Muscle of back (tissue), 11 donors: Measurements from ENCODE around the gene RPS2. TPM values are rescaled to one million over a fixed set of nuclear protein-coding genes. Genes with fewer than 3 reads are reported as not detected.

Experiments
- DNase-seq, 3 donors: peaks; one replicate each; pipeline versions ENCODE4 v3.0.0 to v3.0.0-alpha.2; 2013
- polyA plus RNA-seq, 10 donors: library from polyadenylated mRNA; unstranded; fragments of 120-200 nt; gene quantifications; one replicate each; pipeline ENCODE4 v1.2.1, GENCODE V29; 2013; ENCODE audit not compliant: insufficient read length in 10 of 10

RPS2 gene
- polyA plus RNA-seq, 10 donors: 2,391 to 3,374 (median 3,214) TPM

- peak in 1 of 3 donors; percentile 53 for DNase-seq
Measured at GRCh38 chr16:1984347-1985225, 20.0 kb upstream of the RPS2 start.

DNA sequence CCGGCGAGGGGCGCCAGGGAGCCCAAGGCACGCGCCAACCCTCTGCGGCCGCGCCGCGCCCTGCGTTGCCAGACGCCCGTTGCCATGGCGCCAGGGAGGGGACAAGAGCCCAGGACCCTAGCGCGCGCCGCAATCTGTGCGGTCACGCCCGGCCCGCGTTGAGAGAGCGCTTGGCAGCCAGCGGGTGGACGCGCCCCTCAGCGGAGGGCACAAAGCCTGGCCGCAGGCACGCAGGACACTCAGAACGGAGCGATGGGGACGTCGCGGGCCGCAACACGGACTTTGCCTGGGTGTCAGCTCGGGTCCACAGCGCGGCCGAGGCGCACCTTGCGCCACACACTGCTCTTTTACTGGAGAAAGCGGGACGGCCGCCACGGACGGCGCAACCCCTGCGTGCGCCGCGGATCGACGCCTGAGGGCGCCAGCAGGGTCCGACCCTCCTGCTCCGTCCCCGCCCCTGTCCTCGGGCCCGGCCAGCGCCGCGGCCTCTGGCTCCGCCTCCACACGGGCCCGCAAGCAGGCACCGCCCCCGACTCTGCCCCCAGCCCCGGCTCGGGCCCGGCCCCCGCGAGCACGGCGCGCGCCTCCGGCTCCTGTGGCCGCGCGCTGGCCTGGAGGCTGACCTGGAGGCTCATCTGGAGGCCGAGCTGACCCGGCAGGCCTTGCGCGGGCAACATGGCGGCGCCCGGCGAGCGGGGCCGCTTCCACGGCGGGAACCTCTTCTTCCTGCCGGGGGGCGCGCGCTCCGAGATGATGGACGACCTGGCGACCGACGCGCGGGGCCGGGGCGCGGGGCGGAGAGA lies 19.1 kb upstream of the RPS2 start, which contains the start of gene GFER:
Gene GFER, plus strand, starts transcription at position 650 of the 803 bp plus-strand sequence. Its CDS starts 26 bp downstream, at position 676.
- DNase-seq: peak; percentile 89 to 96 (median 95)

DNA sequence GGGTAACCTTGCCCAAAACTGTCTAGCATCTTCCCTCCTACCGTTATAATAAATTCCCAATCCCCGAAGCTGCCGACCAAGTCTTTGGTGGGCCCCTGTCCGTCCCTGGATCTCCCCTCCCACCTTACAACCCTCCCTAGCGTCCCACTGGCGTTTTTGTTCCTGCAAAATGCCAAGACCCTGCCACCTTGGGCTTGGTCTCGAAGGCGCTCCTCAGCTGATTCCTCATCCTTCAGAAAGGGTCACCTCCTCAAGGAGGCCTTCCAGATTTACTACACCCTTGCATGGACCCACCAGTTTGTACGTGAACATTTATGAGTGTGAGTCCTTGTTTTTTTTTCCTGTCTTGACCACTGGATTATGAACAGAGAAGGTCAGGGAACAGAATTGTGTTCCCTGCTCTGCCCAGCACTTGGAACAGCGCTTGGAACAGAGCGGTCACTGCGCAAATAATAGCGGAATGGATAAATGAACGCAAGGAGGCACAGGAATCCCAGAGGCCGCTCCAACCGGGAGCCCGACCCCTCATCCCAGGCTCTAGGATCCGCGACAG lies 18.4 kb upstream of the RPS2 start:
- no peak for DNase-seq

GRCh38 chr16:1982013-1982433 lies 17.4 kb upstream of the RPS2 start:
- DNase-seq: no peak

GRCh38 chr16:1981398-1981836 lies 16.8 kb upstream of the RPS2 start, which contains the start of gene NOXO1:
Gene NOXO1, minus strand, starts transcription at chr16:1981469. Its CDS starts 290 bp downstream, at chr16:1981179.
- DNase-seq: no peak

DNA sequence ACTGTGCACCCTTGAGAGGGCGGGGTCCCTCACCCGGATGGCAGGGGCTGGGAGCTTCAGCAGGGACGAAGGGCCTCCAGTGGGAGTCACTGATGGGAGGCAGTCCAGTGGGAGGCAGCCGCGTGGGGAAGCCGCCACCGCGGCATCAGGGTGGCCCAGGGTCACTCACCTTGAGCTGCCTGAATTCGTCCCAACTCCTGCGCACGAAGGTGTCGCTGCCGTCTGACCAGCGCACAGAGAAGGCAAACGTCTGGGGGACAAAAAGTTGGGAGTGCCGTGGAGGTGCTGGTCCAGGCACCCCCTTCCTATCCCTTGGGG lies 16.1 kb upstream of the RPS2 start:
- no peak for DNase-seq

DNA sequence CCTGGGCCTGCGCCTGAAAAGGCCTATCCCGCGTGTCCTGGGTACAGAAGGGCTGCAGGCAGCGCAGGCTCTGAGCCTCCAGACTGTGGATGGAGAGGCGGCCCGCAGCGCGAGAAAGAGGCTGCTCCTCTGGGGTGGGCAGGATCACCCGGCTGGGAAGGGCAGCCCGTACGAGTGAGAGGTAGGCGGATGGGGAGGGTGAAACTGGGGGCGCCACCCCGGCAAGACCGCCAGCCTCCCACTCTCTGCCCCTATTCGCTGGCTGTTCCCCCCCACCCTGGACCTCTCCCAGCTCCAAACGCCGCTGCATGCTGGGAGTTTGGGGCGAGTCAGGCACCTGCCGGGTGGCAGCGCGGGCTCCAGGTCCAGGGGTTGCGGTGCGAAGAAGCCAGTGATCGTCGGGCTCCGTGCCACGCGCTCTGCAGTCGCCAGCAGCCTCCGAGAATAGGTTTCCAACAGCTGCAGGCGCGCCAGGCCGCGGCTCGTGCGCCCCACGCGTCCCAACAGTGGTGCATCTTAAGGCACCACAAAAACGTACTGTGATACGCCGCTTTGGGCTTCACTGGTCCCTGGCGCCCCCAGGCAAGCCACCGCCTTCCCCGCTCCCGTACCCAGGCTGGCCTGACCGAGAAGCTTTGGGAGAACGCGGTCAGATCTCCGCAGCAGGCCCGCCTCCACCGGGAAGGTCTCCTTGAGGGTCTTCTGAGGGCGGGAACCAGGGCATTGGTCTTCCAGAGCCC lies 15.6 kb upstream of the RPS2 start:
- no peak for DNase-seq

DNA sequence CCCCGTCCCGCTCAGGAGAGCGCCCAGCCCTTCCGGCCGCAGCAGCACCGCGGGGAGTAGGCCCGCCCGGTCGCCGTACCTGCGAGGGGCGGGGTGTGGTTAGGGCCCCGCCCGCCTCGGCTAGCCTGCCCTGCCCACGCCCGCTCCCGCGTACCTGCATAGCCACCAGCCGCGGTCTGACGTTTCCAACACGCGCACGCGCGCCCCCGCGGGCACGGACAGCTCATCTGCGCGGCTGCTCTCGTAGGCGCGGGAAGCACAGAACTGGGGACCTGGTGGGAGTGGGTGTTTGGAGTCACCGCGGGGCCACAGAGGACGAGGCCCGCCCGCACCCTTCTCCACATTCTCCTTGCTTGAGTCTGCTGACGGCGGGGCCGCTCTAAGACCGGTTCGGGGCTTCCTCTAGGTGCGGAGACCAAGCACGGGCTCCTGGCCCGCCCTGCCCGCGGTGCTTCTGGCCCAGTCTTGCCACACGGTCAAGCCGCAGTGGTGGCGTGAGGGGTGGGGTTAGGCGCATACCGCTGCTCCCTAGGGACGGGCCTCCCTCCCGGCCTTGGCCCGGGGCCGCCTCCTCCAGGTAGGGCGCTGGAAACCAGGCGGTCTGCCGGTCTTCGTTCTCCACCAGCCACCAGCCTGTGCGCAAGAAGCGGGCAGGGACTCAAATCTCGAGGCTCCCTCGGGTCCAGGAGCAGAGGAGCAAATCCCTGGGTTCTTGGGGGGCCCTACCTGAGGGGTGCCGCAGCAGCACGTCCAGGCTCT lies 14.8 kb upstream of the RPS2 start:
- no peak for DNase-seq

GRCh38 chr16:1978476-1979120 lies 14.0 kb upstream of the RPS2 start:
- DNase-seq: no peak

DNA sequence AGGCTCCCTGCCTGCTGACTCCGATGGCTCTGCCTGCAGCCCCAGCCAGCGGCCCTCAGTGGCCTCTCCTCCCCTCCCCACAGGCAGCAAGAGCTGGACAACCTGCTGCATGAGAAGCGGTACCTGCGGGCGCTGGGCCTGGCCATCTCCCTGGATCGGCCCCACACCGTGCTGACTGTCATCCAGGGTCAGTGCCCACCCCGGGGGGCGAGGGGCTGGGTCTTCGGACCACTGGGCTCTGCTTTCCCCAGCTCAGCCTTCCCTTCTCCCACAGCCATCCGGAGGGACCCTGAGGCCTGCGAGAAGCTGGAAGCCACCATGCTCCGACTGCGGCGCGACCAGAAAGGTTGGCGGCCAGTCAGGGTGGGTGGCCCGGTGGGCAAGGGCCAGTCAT lies 13.2 kb upstream of the RPS2 start:
- DNase-seq: no peak

DNA sequence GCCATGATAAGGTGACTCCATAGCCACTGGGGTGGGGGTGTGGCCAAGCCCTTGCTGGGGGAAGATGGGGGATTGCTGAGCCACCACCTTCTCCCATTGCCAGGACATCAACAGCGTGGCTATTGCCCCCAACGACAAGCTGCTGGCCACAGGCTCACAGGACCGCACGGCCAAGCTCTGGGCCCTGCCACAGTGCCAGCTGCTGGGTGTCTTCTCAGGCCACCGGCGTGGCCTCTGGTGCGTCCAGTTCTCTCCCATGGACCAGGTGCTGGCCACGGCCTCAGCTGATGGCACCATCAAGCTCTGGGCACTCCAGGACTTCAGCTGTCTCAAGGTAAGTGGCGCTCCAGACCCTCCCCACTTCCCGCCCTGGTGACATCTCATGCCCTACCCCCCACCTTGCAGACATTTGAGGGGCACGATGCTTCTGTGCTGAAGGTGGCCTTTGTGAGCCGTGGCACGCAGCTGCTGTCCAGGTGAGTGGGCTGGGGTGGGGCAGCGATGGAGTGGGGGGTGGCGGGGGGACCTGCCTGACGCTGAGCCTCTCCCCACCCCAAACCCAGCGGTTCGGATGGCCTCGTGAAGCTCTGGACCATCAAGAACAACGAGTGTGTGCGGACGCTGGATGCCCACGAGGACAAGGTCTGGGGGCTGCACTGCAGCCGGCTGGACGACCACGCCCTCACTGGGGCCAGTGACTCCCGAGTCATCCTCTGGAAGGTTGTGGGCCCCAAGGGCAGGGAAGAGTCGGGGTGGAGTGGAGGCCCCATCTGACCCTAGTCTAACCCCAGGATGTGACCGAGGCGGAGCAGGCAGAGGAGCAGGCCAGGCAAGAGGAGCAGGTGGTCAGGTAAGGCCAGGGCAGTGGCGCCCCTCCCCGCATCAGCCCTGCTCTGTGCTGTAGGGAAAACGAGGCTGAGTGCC lies 12.6 kb upstream of the RPS2 start:
- DNase-seq: no peak

- no peak for DNase-seq
Measured at GRCh38 chr16:1976216-1976520, 11.5 kb upstream of the RPS2 start.

GRCh38 chr16:1975432-1976215 lies 11.0 kb upstream of the RPS2 start:
- no peak for DNase-seq

- no peak for DNase-seq
Measured at GRCh38 chr16:1974157-1975070, 9.8 kb upstream of the RPS2 start.

- no peak for DNase-seq
Measured at GRCh38 chr16:1973461-1974156, 9.0 kb upstream of the RPS2 start.

DNA sequence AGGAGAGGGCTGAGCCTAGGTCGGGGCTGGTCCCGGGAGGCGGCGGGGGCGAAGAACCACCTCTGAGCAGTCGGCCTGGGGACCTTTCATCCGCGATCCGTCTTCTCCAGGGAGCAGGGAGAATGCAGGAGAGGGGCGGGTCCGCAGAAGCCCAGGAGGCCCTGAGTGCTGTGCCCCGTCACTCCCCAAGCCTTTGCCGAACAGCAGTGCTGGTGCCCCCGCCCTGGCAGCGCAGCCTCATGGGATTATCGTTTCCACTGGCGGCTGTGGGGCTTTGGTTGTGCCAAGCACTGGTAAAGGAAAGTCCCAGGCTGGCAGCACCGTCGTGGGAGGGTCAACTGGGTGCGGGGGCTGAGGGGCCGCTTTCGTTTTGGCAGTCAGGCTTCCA lies 7.9 kb upstream of the RPS2 start:
- DNase-seq: no peak
